ENCODE data around the gene YAP1.

Gene YAP1

GRCh38 chr11:102234779-102235439 is 124.7 kb downstream of the YAP1 start:
- Histone ChIP-seq H3K4me1 (ENCODE audit: control insufficient read depth, insufficient read depth, low read length) (no peaks in the 10 kb centered on the region), H3K4me3 (ENCODE audit: low read depth, low read length) (no peak overlapping the region), H3K36me3 (ENCODE audit: control insufficient read depth in 2 of 2, insufficient read depth in 1 of 2, low read length in 2 of 2) (peaks cover 0 to 4% of the 10 kb centered on the region in 2 experiments; a peak in 1 of 3 replicates), H3K9me3 (ENCODE audit: control insufficient read depth, insufficient read depth, low read depth, low read length) (no peaks in the 10 kb centered on the region), H3K27ac (ENCODE audit: extremely low read depth, low read depth, low read length) (no peak overlapping the region)
- CTCF ChIA-PET = no interaction called here
- POLR2A ChIA-PET = interaction anchor here (0.7 kb wide), 1 partner anchor 76 kb away, joined by 4 read pairs; no protein-coding TSS in a partner anchor
- no peak for TF ChIP-seq ZNF610 (tag by site-specific recombination; IDR thresholded peaks at IDR 0.05; ENCODE audit: borderline replicate concordance)
- TF ChIP-seq ZNF280C (tag by site-specific recombination; IDR thresholded peaks at IDR 0.05) = no peak
- TF ChIP-seq ZNF514 (tag by site-specific recombination; IDR thresholded peaks at IDR 0.05) = no peak
- TF ChIP-seq ZNF558 (tag by site-specific recombination; IDR thresholded peaks at IDR 0.05) = no peak
- TF ChIP-seq ZFP41 (tag by site-specific recombination; IDR thresholded peaks at IDR 0.05; ENCODE audit: borderline replicate concordance) = no peak
- TF ChIP-seq ZNF624 (tag by site-specific recombination; IDR thresholded peaks at IDR 0.05) = no peak
- no peak for TF ChIP-seq ZNF701 (tag by site-specific recombination; IDR thresholded peaks at IDR 0.05)
- TF ChIP-seq BCL11A (tag by site-specific recombination; IDR thresholded peaks at IDR 0.05; ENCODE audit: low read depth) = no peak
- no peak for TF ChIP-seq ZNF169 (tag by site-specific recombination; IDR thresholded peaks at IDR 0.05)
- no peak for TF ChIP-seq ZNF473 (tag by site-specific recombination; IDR thresholded peaks at IDR 0.05)
- TF ChIP-seq ZSCAN30 (tag by site-specific recombination; IDR thresholded peaks at IDR 0.05) = no peak
- TF ChIP-seq ZNF266 (tag by site-specific recombination; IDR thresholded peaks at IDR 0.05; ENCODE audit: low read depth) = no peak
- TF ChIP-seq TRIM28 (IDR thresholded peaks at IDR 0.05; ENCODE audit: borderline replicate concordance, low read length) = no peak
- TF ChIP-seq MEIS1 (CRISPR knock-in tag; IDR thresholded peaks at IDR 0.05; ENCODE audit: borderline replicate concordance) = no peak
- no peak for TF ChIP-seq ZNF521 (tag by site-specific recombination; IDR thresholded peaks at IDR 0.05)
- TF ChIP-seq ZNF148 (tag by site-specific recombination; IDR thresholded peaks at IDR 0.05; ENCODE audit: borderline replicate concordance) = no peak
- no peak for TF ChIP-seq ZNF324 (tag by site-specific recombination; IDR thresholded peaks at IDR 0.05)
- no peak for TF ChIP-seq ZNF140 (tag by site-specific recombination; IDR thresholded peaks at IDR 0.05)

- POLR2A ChIA-PET = no interaction called here
- no peaks in the 10 kb centered on the region for H3K36me3 ChIP-seq (ENCODE audit: control insufficient read depth in 2 of 2, insufficient read depth in 1 of 2, low read length in 2 of 2)
- no peak overlapping the region for H3K27ac ChIP-seq (ENCODE audit: extremely low read depth, low read depth, low read length)
- TF ChIP-seq BCL11A (tag by site-specific recombination; IDR thresholded peaks at IDR 0.05; ENCODE audit: low read depth) (no peak), ZNF610 (tag by site-specific recombination; IDR thresholded peaks at IDR 0.05; ENCODE audit: borderline replicate concordance) (no peak), ZNF239 (tag by site-specific recombination; IDR thresholded peaks at IDR 0.05) (no peak), ZNF140 (tag by site-specific recombination; IDR thresholded peaks at IDR 0.05) (no peak), ZSCAN4 (tag by site-specific recombination; IDR thresholded peaks at IDR 0.05) (no peak), BCL11B (tag by site-specific recombination; IDR thresholded peaks at IDR 0.05; ENCODE audit: low read depth) (no peak), HOXD13 (CRISPR knock-in tag; IDR thresholded peaks at IDR 0.05; ENCODE audit: borderline replicate concordance) (no peak), ZNF48 (tag by site-specific recombination; IDR thresholded peaks at IDR 0.05) (no peak), ZNF529 (tag by site-specific recombination; IDR thresholded peaks at IDR 0.05; ENCODE audit: insufficient replicate concordance) (no peak)
- no peaks in the 10 kb centered on the region for H3K9me3 ChIP-seq (ENCODE audit: control insufficient read depth, insufficient read depth, low read depth, low read length)
- H3K4me3 ChIP-seq (ENCODE audit: low read depth, low read length) = no peak overlapping the region
- CTCF ChIA-PET = interaction anchor here (0.6 kb wide), 1 partner anchor 9 kb away, joined by 5 read pairs; no protein-coding TSS in a partner anchor
- no peaks in the 10 kb centered on the region for H3K4me1 ChIP-seq (ENCODE audit: control insufficient read depth, insufficient read depth, low read length)
Measured at GRCh38 chr11:102237096-102237735, 127.0 kb downstream of the YAP1 start.

Data from HEK293 (cell line).